Urinary bladder (tissue), 4 donors: ENCODE results near the gene ANKRD13B. TPM values are rescaled to one million over a fixed set of nuclear protein-coding genes. Genes with fewer than 3 reads are reported as not detected.

Experiments used
- DNase-seq: peaks from one replicate; pipeline ENCODE4 v3.0.0-alpha.2; 2015; ENCODE audit errors: extremely low spot score
- H3K27ac ChIP-seq: one replicate; pipeline ENCODE4 v1.5.1; 2013; ENCODE audit warnings: low read depth, mild to moderate bottlenecking, moderate library complexity
- H3K36me3 ChIP-seq: one replicate; pipeline ENCODE4 v1.6.1; 2013; ENCODE audit warnings: mild to moderate bottlenecking, moderate library complexity; ENCODE audit not compliant: insufficient read depth
- H3K4me1 ChIP-seq: one replicate; pipeline ENCODE4 v1.6.1; 2013; ENCODE audit warnings: mild to moderate bottlenecking, moderate library complexity; ENCODE audit not compliant: insufficient read depth
- H3K4me3 ChIP-seq: one replicate; pipeline ENCODE4 v1.5.1; 2013; ENCODE audit warnings: low read depth, low read length
- WGBS: extraction: QIAGEN DNeasy Blood & Tissue Kit; methylation state at CpG from one replicate; pipeline ENCODE4 v1.1.7; 2013; 5-methylcytosine and 5-hydroxymethylcytosine counted together
- polyA plus RNA-seq: library from polyadenylated mRNA; stranded (reverse); fragments of 200-250 nt; gene quantifications from one replicate; pipeline ENCODE4 v1.2.3, GENCODE V29; 2013
- total RNA-seq: library from RNA; depleted of rRNA; stranded (reverse); fragments of >200 nt; gene quantifications from one replicate; pipeline ENCODE4 v1.2.3, GENCODE V29; 2014
- donor health status: healthy with polysubstance abuse.
- donor health status: healthy.

ANKRD13B gene
- total and polyA plus RNA-seq, 2 donors, result 7.7 to 13.6 TPM

GRCh38 chr17:29591146-29591736 is 1.7 kb upstream of the ANKRD13B start:
- H3K27ac ChIP-seq, result peak overlapping the region; percentile 45
- no peak for DNase-seq
- H3K36me3 ChIP-seq, result no peaks in the 10 kb centered on the region
- under 1% methylated on average over 31 of the region's 31 CpGs for WGBS
- no peak overlapping the region for H3K4me3 ChIP-seq
- no peaks in the 10 kb centered on the region for H3K4me1 ChIP-seq

GRCh38 chr17:29591737-29592608 is 959 bp upstream of the ANKRD13B start:
- WGBS, result 13% methylated on average over 25 of the region's 25 CpGs
- DNase-seq, result peak; percentile 71
- no peak overlapping the region for H3K27ac ChIP-seq
- no peak overlapping the region for H3K4me3 ChIP-seq
- no peaks in the 10 kb centered on the region for H3K36me3 ChIP-seq
- H3K4me1 ChIP-seq, result no peaks in the 10 kb centered on the region

GRCh38 chr17:29593591-29594518 is 923 bp downstream of the ANKRD13B start:
- DNase-seq, result no peak
- Histone ChIP-seq H3K36me3 (no peaks in the 10 kb centered on the region), H3K4me3 (peak overlapping the region; percentile 91), H3K4me1 (no peaks in the 10 kb centered on the region), H3K27ac (no peak overlapping the region)
- 8% methylated on average over 64 of the region's 64 CpGs for WGBS

- no peaks in the 10 kb centered on the region for H3K36me3 ChIP-seq
- WGBS, result 93% methylated on average over 11 of the region's 11 CpGs
- no peak overlapping the region for H3K4me3 ChIP-seq
- H3K27ac ChIP-seq, result no peak overlapping the region
- H3K4me1 ChIP-seq, result no peaks in the 10 kb centered on the region
- no peak for DNase-seq
These were observed 1.7 kb downstream of the ANKRD13B start for GRCh38 chr17:29594519-29595090.

- H3K27ac ChIP-seq, result no peak overlapping the region
- no peaks in the 10 kb centered on the region for H3K36me3 ChIP-seq
- no peak overlapping the region for H3K4me3 ChIP-seq
- no peaks in the 10 kb centered on the region for H3K4me1 ChIP-seq
- no peak for DNase-seq
- WGBS, result 77% methylated on average over 7 of the region's 7 CpGs
These were observed 2.4 kb downstream of the ANKRD13B start for GRCh38 chr17:29595107-29595942.

- DNase-seq, result no peak
- no peaks in the 10 kb centered on the region for H3K4me1 ChIP-seq
- H3K27ac ChIP-seq, result no peak overlapping the region
- no peak overlapping the region for H3K4me3 ChIP-seq
- no peaks in the 10 kb centered on the region for H3K36me3 ChIP-seq
- WGBS, result 85% methylated on average over 12 of the region's 12 CpGs
These were observed 3.2 kb downstream of the ANKRD13B start for GRCh38 chr17:29595943-29596774.

- 68% methylated on average over 9 of the region's 9 CpGs for WGBS
- no peak for DNase-seq
- Histone ChIP-seq H3K4me1 (no peaks in the 10 kb centered on the region), H3K27ac (no peak overlapping the region), H3K36me3 (no peaks in the 10 kb centered on the region), H3K4me3 (no peak overlapping the region)
These were observed 3.9 kb downstream of the ANKRD13B start for GRCh38 chr17:29596811-29597210.

- DNase-seq, result no peak
- no peak overlapping the region for H3K27ac ChIP-seq
- H3K36me3 ChIP-seq, result no peaks in the 10 kb centered on the region
- WGBS, result 50% methylated on average over 13 of the region's 13 CpGs
- H3K4me3 ChIP-seq, result no peak overlapping the region
- no peaks in the 10 kb centered on the region for H3K4me1 ChIP-seq
These were observed 4.6 kb downstream of the ANKRD13B start for GRCh38 chr17:29597361-29598172.

- WGBS, result 87% methylated on average over 6 of the region's 6 CpGs
- DNase-seq, result no peak
- Histone ChIP-seq H3K27ac (no peak overlapping the region), H3K36me3 (no peaks in the 10 kb centered on the region), H3K4me3 (no peak overlapping the region), H3K4me1 (no peaks in the 10 kb centered on the region)
These were observed 10.3 kb downstream of the ANKRD13B start for GRCh38 chr17:29603109-29603674.

- no peaks in the 10 kb centered on the region for H3K4me1 ChIP-seq
- H3K36me3 ChIP-seq, result no peaks in the 10 kb centered on the region
- H3K4me3 ChIP-seq, result no peak overlapping the region
- H3K27ac ChIP-seq, result no peak overlapping the region
- WGBS, result 91% methylated on average over 29 of the region's 29 CpGs
- no peak for DNase-seq
These were observed 14.7 kb downstream of the ANKRD13B start for GRCh38 chr17:29607557-29608195.

GRCh38 chr17:29608986-29609385 is 16.1 kb downstream of the ANKRD13B start:
- WGBS, result 91% methylated on average over 15 of the region's 15 CpGs

More at GRCh38 chr17:29608986-29609385, 16.1 kb downstream of the ANKRD13B start:
- Histone ChIP-seq H3K36me3 (no peaks in the 10 kb centered on the region), H3K4me1 (no peaks in the 10 kb centered on the region), H3K27ac (no peak overlapping the region), H3K4me3 (no peak overlapping the region)
- no peak for DNase-seq
